Measurements from ENCODE around the gene TMEM132D. TPM values are rescaled to one million over a fixed set of nuclear protein-coding genes. Genes with fewer than 3 reads are reported as not detected.
"Not testable (repeated sequence)": the region's sequence is repeated elsewhere in the genome, so short reads cannot be mapped to it uniquely, and the experiment has no call there.

Gene TMEM132D
- total and polyA plus RNA-seq, 2 experiments from 2014 or later: 2.0 to 2.4 TPM

DNA sequence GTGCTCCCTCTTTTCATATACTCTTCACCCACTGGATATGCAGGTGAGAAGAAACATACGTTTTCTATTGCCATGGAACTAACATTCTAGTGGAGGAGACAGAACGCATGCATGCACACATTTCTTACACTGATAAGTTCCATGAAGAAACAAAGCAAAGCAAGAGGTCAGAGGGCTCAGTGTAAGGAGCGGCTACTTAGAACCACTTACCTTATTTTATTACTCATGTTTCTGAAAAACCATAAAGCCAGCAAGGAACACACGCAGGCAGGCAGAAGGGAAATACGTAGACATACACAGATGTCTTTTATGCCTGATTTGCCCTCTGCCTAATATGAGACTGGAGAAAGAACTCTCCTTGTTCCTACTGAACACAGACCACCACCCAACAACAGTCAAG, 362.9 kb downstream of the TMEM132D start:
- Histone ChIP-seq H2AFZ (no peak overlapping the region), H3K27me3 (no peaks in the 10 kb centered on the region), H3K9me3 (ENCODE audit: low read depth) (no peaks in the 10 kb centered on the region), H4K20me1 (ENCODE audit: insufficient read depth, poor library complexity, severe bottlenecking) (no peaks in the 10 kb centered on the region), H3K27ac (no peak overlapping the region), H3K4me3 (no peak overlapping the region), H3K4me1 (ENCODE audit: insufficient read depth) (no peaks in the 10 kb centered on the region), H3K36me3 (replicated peaks; ENCODE audit: insufficient read depth, low read depth) (no peaks in the 10 kb centered on the region), H3K9me2 (replicated peaks; ENCODE audit: insufficient read depth) (no peaks in the 10 kb centered on the region), H3K79me2 (no peaks in the 10 kb centered on the region), H3K4me2 (no peak overlapping the region)
- TF ChIP-seq EZH2 (IDR thresholded peaks at IDR 0.05; ENCODE audit: borderline replicate concordance): no peak
- TF ChIP-seq, protein P1, sequence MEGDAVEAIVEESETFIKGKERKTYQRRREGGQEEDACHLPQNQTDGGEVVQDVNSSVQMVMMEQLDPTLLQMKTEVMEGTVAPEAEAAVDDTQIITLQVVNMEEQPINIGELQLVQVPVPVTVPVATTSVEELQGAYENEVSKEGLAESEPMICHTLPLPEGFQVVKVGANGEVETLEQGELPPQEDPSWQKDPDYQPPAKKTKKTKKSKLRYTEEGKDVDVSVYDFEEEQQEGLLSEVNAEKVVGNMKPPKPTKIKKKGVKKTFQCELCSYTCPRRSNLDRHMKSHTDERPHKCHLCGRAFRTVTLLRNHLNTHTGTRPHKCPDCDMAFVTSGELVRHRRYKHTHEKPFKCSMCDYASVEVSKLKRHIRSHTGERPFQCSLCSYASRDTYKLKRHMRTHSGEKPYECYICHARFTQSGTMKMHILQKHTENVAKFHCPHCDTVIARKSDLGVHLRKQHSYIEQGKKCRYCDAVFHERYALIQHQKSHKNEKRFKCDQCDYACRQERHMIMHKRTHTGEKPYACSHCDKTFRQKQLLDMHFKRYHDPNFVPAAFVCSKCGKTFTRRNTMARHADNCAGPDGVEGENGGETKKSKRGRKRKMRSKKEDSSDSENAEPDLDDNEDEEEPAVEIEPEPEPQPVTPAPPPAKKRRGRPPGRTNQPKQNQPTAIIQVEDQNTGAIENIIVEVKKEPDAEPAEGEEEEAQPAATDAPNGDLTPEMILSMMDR (IDR thresholded peaks at IDR 0.05; ENCODE audit: poor library complexity): no peak
- TF ChIP-seq EZH2phosphoT487 (IDR thresholded peaks at IDR 0.05; ENCODE audit: low read depth, severe bottlenecking, unreplicated experiment): no peak
- DNase-seq (ENCODE audit: low spot score): no peak
- 81% methylated on average over 5 of the region's 5 CpGs for WGBS (ENCODE audit: low lambda C conversion rate, missing lambda C conversion rate)

DNA sequence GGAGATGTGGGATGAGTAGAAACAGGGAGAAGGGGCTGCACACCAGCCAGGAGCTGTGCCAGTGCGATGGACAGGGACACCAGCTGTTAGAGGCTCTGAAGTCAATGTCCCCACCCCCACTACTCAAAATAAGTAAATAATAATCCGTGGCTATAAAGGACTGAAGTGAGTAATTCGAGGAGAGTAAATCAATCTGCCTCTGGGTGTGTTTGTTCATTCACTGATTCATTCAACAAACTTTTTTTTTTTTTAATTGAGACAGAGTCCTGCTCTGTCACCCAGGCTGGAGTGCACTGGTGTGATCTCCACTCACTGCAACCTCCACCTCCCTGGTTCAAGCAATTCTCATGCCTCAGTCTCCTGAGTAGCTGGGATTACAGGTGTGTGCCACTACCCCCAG, 363.6 kb downstream of the TMEM132D start:
- TF ChIP-seq, protein P1 (IDR thresholded peaks at IDR 0.05; ENCODE audit: poor library complexity): no peak
- TF ChIP-seq EZH2 (IDR thresholded peaks at IDR 0.05; ENCODE audit: borderline replicate concordance): no peak
- no peak for TF ChIP-seq EZH2phosphoT487 (IDR thresholded peaks at IDR 0.05; ENCODE audit: low read depth, severe bottlenecking, unreplicated experiment)

DNA sequence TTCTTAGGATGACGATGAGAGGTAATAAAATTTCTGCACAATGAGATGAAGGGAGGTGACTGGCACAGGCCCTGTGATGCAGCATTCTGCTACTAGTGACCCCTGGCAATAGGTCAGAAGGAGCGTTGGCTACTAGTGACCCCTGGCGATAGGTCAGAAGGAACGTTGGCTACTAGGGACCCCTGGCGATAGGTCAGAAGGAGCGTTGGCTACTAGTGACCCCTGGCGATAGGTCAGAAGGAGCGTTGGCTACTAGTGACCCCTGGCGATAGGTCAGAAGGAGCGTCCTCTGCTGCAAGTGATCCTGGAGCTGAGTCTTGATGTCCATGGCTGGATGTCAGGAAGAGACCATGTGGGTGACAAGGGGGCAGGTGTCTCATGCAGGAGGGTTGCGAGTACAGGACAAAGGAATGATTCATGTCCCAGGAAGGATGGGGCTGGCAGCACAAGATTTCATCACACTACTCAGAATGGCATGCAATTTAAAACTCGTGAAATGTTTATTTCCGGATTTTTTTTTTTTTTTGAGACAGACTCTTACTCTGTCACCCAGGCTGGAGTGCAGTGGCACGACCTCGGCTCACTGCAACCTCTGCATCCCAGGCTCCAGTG, 365.0 kb downstream of the TMEM132D start:
- not testable (repeated sequence) for H3K27ac ChIP-seq; H2AFZ ChIP-seq; H3K4me1 ChIP-seq (ENCODE audit: insufficient read depth); H3K4me2 ChIP-seq; H3K9me2 ChIP-seq (replicated peaks; ENCODE audit: insufficient read depth); H3K27me3 ChIP-seq; H3K79me2 ChIP-seq; H3K9me3 ChIP-seq (ENCODE audit: low read depth); DNase-seq (ENCODE audit: low spot score); H3K36me3 ChIP-seq (replicated peaks; ENCODE audit: insufficient read depth, low read depth); H3K4me3 ChIP-seq; H4K20me1 ChIP-seq (ENCODE audit: insufficient read depth, poor library complexity, severe bottlenecking)
- 95% methylated on average over 15 of the region's 15 CpGs for WGBS (ENCODE audit: low lambda C conversion rate, missing lambda C conversion rate)

More for the DNA sequence above, 363.6 kb downstream of the TMEM132D start:
- Histone ChIP-seq H2AFZ (no peak overlapping the region), H3K27me3 (no peaks in the 10 kb centered on the region), H4K20me1 (ENCODE audit: insufficient read depth, poor library complexity, severe bottlenecking) (no peaks in the 10 kb centered on the region), H3K79me2 (no peaks in the 10 kb centered on the region), H3K36me3 (replicated peaks; ENCODE audit: insufficient read depth, low read depth) (no peaks in the 10 kb centered on the region), H3K4me3 (no peak overlapping the region), H3K27ac (no peak overlapping the region), H3K9me3 (ENCODE audit: low read depth) (no peaks in the 10 kb centered on the region), H3K4me1 (ENCODE audit: insufficient read depth) (no peaks in the 10 kb centered on the region), H3K9me2 (replicated peaks; ENCODE audit: insufficient read depth) (no peaks in the 10 kb centered on the region), H3K4me2 (no peak overlapping the region)
- 48% methylated on average over 3 of the region's 3 CpGs for WGBS (ENCODE audit: low lambda C conversion rate, missing lambda C conversion rate)
- no peak for DNase-seq (ENCODE audit: low spot score)

DNA sequence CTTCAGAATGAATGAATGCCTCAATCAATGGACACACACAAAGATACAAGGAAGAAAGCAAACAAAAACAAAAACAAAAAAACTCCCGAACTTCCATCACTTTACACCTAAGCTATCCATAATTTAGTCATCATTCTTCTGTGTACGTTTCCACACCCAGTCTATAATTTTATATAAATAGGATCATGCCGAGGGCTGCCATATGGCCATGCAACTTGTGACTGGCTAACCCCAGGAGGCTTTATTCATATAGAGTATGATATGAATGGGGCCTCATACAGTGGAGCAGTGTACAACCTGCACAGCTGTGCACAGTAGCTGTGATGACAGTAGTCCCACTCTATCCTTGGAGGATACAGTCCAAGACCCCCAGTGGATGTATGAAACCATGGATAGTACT, 365.7 kb downstream of the TMEM132D start:
- no peak overlapping the region for H3K4me2 ChIP-seq
- no peaks in the 10 kb centered on the region for H3K79me2 ChIP-seq
- 54% methylated on average over 3 of the region's 3 CpGs for WGBS (ENCODE audit: low lambda C conversion rate, missing lambda C conversion rate)
- no peak for DNase-seq (ENCODE audit: low spot score)
- TF ChIP-seq, protein P1 (IDR thresholded peaks at IDR 0.05; ENCODE audit: poor library complexity): no peak
- TF ChIP-seq EZH2 (IDR thresholded peaks at IDR 0.05; ENCODE audit: borderline replicate concordance) (no peak), EZH2phosphoT487 (IDR thresholded peaks at IDR 0.05; ENCODE audit: low read depth, severe bottlenecking, unreplicated experiment) (no peak)
- H3K9me3 ChIP-seq (ENCODE audit: low read depth): no peaks in the 10 kb centered on the region
- no peaks in the 10 kb centered on the region for H3K36me3 ChIP-seq (replicated peaks; ENCODE audit: insufficient read depth, low read depth)
- no peaks in the 10 kb centered on the region for H3K27me3 ChIP-seq
- H3K4me3 ChIP-seq: no peak overlapping the region
- H3K9me2 ChIP-seq (replicated peaks; ENCODE audit: insufficient read depth): no peaks in the 10 kb centered on the region
- H3K4me1 ChIP-seq (ENCODE audit: insufficient read depth): peaks cover 3% of the 10 kb centered on the region
- no peak overlapping the region for H2AFZ ChIP-seq
- no peak overlapping the region for H3K27ac ChIP-seq
- H4K20me1 ChIP-seq (ENCODE audit: insufficient read depth, poor library complexity, severe bottlenecking): no peaks in the 10 kb centered on the region
